Cortex of kidney (tissue), 1 donor: ENCODE results near the gene IP6K3.

Experiments used
- DNase-seq: peaks from one replicate; lab custom pipeline; 2025; lab: John Stamatoyannopoulos, UW

Gene IP6K3

GRCh38 chr6:33689148-33689494 lies 57.6 kb downstream of the IP6K3 start:
- no peak for DNase-seq

- DNase-seq: no peak
Measured at GRCh38 chr6:33688451-33689147, 58.1 kb downstream of the IP6K3 start.

- no peak for DNase-seq
Measured at GRCh38 chr6:33688006-33688405, 58.7 kb downstream of the IP6K3 start.

GRCh38 chr6:33686981-33687975 lies 59.4 kb downstream of the IP6K3 start:
- DNase-seq: no peak

- DNase-seq: no peak
Measured at GRCh38 chr6:33686225-33686924, 60.3 kb downstream of the IP6K3 start.

GRCh38 chr6:33685411-33686224 lies 61.1 kb downstream of the IP6K3 start:
- no peak for DNase-seq

GRCh38 chr6:33684983-33685382 lies 61.7 kb downstream of the IP6K3 start:
- no peak for DNase-seq

GRCh38 chr6:33684428-33684896 lies 62.2 kb downstream of the IP6K3 start:
- DNase-seq: no peak

GRCh38 chr6:33683576-33684427 lies 62.9 kb downstream of the IP6K3 start:
- no peak for DNase-seq

- DNase-seq: no peak
Measured at GRCh38 chr6:33683051-33683571, 63.6 kb downstream of the IP6K3 start.

GRCh38 chr6:33682341-33682740 lies 64.4 kb downstream of the IP6K3 start:
- DNase-seq: no peak

- DNase-seq: no peak
Measured at GRCh38 chr6:33679761-33680160, 66.9 kb downstream of the IP6K3 start.

- no peak for DNase-seq
Measured at GRCh38 chr6:33678932-33679490, 67.7 kb downstream of the IP6K3 start.

- no peak for DNase-seq
Measured at GRCh38 chr6:33678233-33678931, 68.3 kb downstream of the IP6K3 start.

GRCh38 chr6:33677689-33678088 lies 69.0 kb downstream of the IP6K3 start:
- DNase-seq: no peak

- no peak for DNase-seq
Measured at GRCh38 chr6:33677143-33677660, 69.5 kb downstream of the IP6K3 start.

GRCh38 chr6:33676416-33677142 lies 70.1 kb downstream of the IP6K3 start:
- DNase-seq: no peak

- DNase-seq: no peak
Measured at GRCh38 chr6:33675968-33676367, 70.7 kb downstream of the IP6K3 start.
